Transverse colon (tissue), 4 donors: ENCODE measurements around the gene MST1R. TPM values are rescaled to one million over a fixed set of nuclear protein-coding genes. Genes with fewer than 3 reads are reported as not detected.

Experiments
- DNase-seq: peaks from one replicate; pipeline ENCODE4 v3.0.0-alpha.2; 2019
- H3K27ac ChIP-seq, 4 donors: fragments of 200-600 bp; sonication (generic); 2 replicates each; pipeline ENCODE4 v1.5.1; 2016 to 2018; ENCODE audit warnings: inconsistent platforms in 4 of 4
- H3K27me3 ChIP-seq: fragments of 200-600 bp; sonication (generic); 2 replicates; pipeline ENCODE4 v1.5.1; 2017; ENCODE audit warnings: inconsistent platforms
- H3K36me3 ChIP-seq, 4 donors: fragments of 200-600 bp; sonication (generic); 2 replicates each; pipeline ENCODE4 v1.5.1; 2017 to 2019; ENCODE audit warnings: inconsistent platforms in 4 of 4
- H3K4me1 ChIP-seq, 4 donors: fragments of 200-600 bp; sonication (generic); 2 replicates each; pipeline ENCODE4 v1.5.1; 2017 to 2020; ENCODE audit warnings: inconsistent platforms in 4 of 4
- H3K4me3 ChIP-seq, 4 donors: fragments of 200-600 bp; sonication (generic); 1 replicate in 1 of 4; 2 replicates in 3 of 4; pipeline versions ENCODE4 v1.5.1 to v1.6.1; 2017 to 2019; ENCODE audit warnings: inconsistent platforms in 4 of 4
- H3K9me3 ChIP-seq, 2 donors: fragments of 200-600 bp; sonication (generic); 2 replicates each; pipeline ENCODE4 v1.5.1; 2017 to 2019; ENCODE audit warnings: inconsistent platforms in 2 of 2
- EP300 ChIP-seq: sonication (generic); formaldehyde crosslinking; IDR thresholded peaks from one replicate; pipeline ENCODE4 v1.6.1; 2017; ENCODE audit warnings: antibody characterized with exemption, low read depth
- POLR2A ChIP-seq: fragments of 450-650 bp; IDR thresholded peaks from one replicate; pipeline ENCODE4 v1.6.1; 2016; ENCODE audit warnings: antibody characterized with exemption, mild to moderate bottlenecking, moderate library complexity
- POLR2AphosphoS5 ChIP-seq, 3 donors: sonication (generic); formaldehyde crosslinking; IDR thresholded peaks; one replicate each; pipeline ENCODE4 v1.6.1; 2016; ENCODE audit warnings: antibody characterized with exemption in 3 of 3
- WGBS, 2 donors: methylation state at CpG; one replicate each; pipeline ENCODE4 v1.1.5; 2018; ENCODE audit warnings: low coverage in 1 of 2; 5-methylcytosine and 5-hydroxymethylcytosine counted together
- in situ Hi-C, 4 donors: fragments of 200-750 bp; cut with MboI; loops; one replicate each; pipeline versions ENCODE4 v1.15.0 to v1.15.1; 2017; ENCODE audit warnings: low sequenced_read_pairs in 3 of 4, low pct_ligation_motif_present in 1 of 4, low pct_unique_long_range_greater_than_20kb in 1 of 4
- intact Hi-C: fragments of 100-400 bp; cut with DNase I; formaldehyde crosslinking; loops from one replicate; pipeline ENCODE4 v1.15.1; 2023; ENCODE audit warnings: low total_unique reads
- total RNA-seq, 4 donors: library from RNA; depleted of rRNA; stranded (reverse); fragments of >200 nt; gene quantifications; one replicate each; pipeline ENCODE4 v1.1.0, GENCODE V29; 2016
- TF ChIP-seq, protein P1 (sequence below), 5 experiments: fragments of 200-600 bp in 3 of 5; fragments of 450-650 bp in 2 of 5; sonication (generic) in 3 of 5; IDR thresholded peaks; 1 replicate in 2 of 5; 2 replicates in 3 of 5; pipeline ENCODE4 v1.5.1; 2016 to 2017; ENCODE audit warnings: antibody characterized with exemption in 5 of 5, inconsistent platforms in 3 of 5, mild to moderate bottlenecking in 2 of 5, moderate library complexity in 1 of 5

Gene MST1R
- total RNA-seq, 4 donors from 2014 or later = 92.8 to 323 (median 138) TPM

DNA sequence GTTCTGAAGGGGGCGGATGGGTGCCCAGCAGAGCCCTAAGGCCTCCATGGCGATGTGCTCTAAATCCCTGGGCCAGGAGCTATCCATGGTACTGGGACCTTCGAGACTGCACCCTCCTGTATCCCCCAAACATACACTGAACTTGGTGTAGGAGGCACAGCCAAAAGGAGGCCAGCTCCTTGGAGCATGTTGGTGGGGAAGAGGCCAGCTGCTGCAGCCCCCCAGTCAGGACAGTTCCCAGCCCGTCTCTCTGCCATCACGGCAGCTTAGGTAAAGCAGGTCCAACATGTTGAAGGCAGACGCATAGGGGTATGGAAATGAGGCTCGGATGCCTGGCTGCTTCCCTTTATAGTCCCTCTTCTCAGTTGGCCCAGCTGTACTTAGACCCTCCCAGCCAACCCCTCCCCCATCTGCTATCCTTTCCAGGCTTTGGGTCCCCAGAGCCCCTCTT is 35.8 kb downstream of the MST1R start:
- H3K4me1 ChIP-seq = peaks cover 6 to 16% (median 14%) of the 10 kb centered on the region in 4 donors
- peaks cover 59% of the 10 kb centered on the region for H3K27me3 ChIP-seq
- H3K36me3 ChIP-seq = no peaks in the 10 kb centered on the region
- no peaks in the 10 kb centered on the region for H3K9me3 ChIP-seq
- intact Hi-C loops = no loop called here
- no peak overlapping the region for H3K27ac ChIP-seq
- in situ Hi-C loops = no loop called here
- WGBS, 2 donors = 20 to 27% methylated on average over 1 to 7 of the region's 7 CpGs
- DNase-seq = no peak
- H3K4me3 ChIP-seq = no peak overlapping the region
- TF ChIP-seq POLR2A = no peak
- no peak for TF ChIP-seq POLR2AphosphoS5 (IDR thresholded peaks at IDR 0.05)
- TF ChIP-seq EP300 = no peak
- TF ChIP-seq, protein P1, sequence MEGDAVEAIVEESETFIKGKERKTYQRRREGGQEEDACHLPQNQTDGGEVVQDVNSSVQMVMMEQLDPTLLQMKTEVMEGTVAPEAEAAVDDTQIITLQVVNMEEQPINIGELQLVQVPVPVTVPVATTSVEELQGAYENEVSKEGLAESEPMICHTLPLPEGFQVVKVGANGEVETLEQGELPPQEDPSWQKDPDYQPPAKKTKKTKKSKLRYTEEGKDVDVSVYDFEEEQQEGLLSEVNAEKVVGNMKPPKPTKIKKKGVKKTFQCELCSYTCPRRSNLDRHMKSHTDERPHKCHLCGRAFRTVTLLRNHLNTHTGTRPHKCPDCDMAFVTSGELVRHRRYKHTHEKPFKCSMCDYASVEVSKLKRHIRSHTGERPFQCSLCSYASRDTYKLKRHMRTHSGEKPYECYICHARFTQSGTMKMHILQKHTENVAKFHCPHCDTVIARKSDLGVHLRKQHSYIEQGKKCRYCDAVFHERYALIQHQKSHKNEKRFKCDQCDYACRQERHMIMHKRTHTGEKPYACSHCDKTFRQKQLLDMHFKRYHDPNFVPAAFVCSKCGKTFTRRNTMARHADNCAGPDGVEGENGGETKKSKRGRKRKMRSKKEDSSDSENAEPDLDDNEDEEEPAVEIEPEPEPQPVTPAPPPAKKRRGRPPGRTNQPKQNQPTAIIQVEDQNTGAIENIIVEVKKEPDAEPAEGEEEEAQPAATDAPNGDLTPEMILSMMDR (IDR thresholded peaks at IDR 0.05) = no peak

DNA sequence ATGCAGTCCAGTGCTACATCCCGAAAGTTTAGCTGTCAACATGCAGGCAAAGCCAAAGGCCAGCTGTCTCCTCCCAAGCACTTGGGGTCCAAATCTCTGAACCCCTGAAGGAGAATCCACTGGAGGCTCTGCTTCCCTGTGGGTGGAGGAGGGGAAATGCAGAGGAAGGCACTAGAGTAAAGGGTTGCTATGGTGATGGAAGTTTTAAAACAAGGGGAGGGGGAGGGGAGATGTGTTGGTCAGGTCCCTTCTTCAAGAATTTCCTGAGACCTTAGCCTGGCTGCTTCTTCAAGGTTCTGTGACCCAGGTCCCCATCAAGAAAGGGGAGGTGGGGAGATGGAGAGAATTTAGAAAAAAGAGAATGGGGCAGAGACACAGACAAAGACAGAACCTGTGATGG is 36.3 kb downstream of the MST1R start:
- no peak for DNase-seq
- Histone ChIP-seq H3K9me3 (no peaks in the 10 kb centered on the region), H3K4me3 (no peak overlapping the region), H3K27me3 (peaks cover 59% of the 10 kb centered on the region), H3K36me3 (no peaks in the 10 kb centered on the region), H3K27ac (no peak overlapping the region), H3K4me1 (peaks cover 6 to 15% (median 12%) of the 10 kb centered on the region in 4 donors)
- in situ Hi-C loops = no loop called here
- TF ChIP-seq EP300 (no peak), POLR2AphosphoS5 (IDR thresholded peaks at IDR 0.05) (no peak), POLR2A (no peak)
- TF ChIP-seq, protein P1 (IDR thresholded peaks at IDR 0.05) = no peak
- intact Hi-C loops = no loop called here
- WGBS, 2 donors = 80% methylated on average over 1 of the region's 1 CpG; no CpG with 5 or more reads in 1 of the 2 donors

DNA sequence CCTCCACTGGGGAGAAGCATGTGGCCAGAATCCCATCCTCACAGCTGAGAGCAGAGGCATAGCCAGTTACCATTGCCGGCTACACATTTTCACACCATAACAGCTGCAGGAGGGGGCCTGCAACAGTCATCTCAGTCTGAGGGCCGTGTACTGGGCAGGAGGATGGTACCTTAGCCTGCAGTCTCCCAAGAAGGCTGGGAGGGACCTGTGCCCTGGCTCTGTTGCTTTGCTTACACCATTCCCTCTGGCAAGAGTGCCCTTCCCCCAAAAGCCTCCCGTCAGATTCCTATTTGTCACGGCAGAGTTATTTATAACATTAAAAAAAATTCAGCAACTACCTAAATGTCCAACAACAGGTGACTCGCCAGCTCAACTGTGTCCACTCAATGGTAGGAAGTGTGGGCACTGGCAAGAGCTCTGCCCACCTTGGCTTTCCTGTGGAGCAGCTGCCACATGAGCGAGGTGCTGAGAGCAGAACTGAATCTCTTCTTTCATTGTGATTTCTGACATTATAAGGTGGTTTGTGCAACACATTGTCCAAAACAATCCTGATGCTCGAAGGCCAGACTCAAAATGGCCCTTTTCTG is 38.4 kb downstream of the MST1R start:
- peaks cover 6 to 15% (median 12%) of the 10 kb centered on the region in 4 donors for H3K4me1 ChIP-seq
- H3K27me3 ChIP-seq = peaks cover 46% of the 10 kb centered on the region
- H3K36me3 ChIP-seq = no peaks in the 10 kb centered on the region
- TF ChIP-seq EP300 (no peak), POLR2A (no peak), POLR2AphosphoS5 (IDR thresholded peaks at IDR 0.05) (no peak)
- TF ChIP-seq, protein P1 (IDR thresholded peaks at IDR 0.05) = no peak
- in situ Hi-C loops (no loop called here), intact Hi-C loops (no loop called here)
- no peak for DNase-seq
- H3K4me3 ChIP-seq = no peak overlapping the region
- H3K27ac ChIP-seq = no peak overlapping the region
- 47% methylated on average over 7 of the region's 7 CpGs; no CpG with 5 or more reads in 1 of the 2 donors for WGBS, 2 donors
- H3K9me3 ChIP-seq = no peaks in the 10 kb centered on the region

DNA sequence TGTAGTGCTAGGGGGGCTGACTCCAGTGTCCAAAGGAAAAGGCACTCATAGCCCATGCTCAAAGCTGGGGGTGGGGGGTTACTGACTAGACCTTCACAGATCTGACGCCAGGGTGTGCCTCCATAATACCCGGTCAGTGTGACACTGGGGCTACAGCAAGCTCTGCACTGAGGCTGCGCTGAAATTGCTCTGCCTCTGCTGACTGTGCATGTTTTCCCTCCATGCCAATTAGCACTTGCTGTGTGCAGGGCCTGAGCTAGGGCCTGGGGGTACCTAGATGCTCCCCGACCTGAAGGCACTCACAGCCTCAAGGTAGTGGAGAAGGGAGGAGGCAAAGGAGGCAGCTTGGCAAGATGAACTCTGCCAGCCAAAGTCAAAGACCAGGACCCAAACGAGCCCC is 39.2 kb downstream of the MST1R start:
- intact Hi-C loops = no loop called here
- TF ChIP-seq, protein P1 (IDR thresholded peaks at IDR 0.05) = no peak
- TF ChIP-seq POLR2AphosphoS5 (IDR thresholded peaks at IDR 0.05) (no peak), EP300 (no peak), POLR2A (no peak)
- no peak overlapping the region for H3K4me3 ChIP-seq
- H3K4me1 ChIP-seq = peaks cover 5 to 7% (median 6%) of the 10 kb centered on the region in 4 donors
- in situ Hi-C loops = no loop called here
- no peak for DNase-seq
- H3K36me3 ChIP-seq = no peaks in the 10 kb centered on the region
- no peaks in the 10 kb centered on the region for H3K9me3 ChIP-seq
- H3K27ac ChIP-seq = no peak overlapping the region
- peaks cover 38% of the 10 kb centered on the region for H3K27me3 ChIP-seq
- 31% methylated on average over 2 of the region's 5 CpGs; no CpG with 5 or more reads in 1 of the 2 donors for WGBS, 2 donors
